Measurements from ENCODE around the gene NECTIN2. TPM values are rescaled to one million over a fixed set of nuclear protein-coding genes. Genes with fewer than 3 reads are reported as not detected.

The NECTIN2 gene
- total RNA-seq, 4 donors from 2014 or later = 58.6 to 129 (median 90.2) TPM

DNA sequence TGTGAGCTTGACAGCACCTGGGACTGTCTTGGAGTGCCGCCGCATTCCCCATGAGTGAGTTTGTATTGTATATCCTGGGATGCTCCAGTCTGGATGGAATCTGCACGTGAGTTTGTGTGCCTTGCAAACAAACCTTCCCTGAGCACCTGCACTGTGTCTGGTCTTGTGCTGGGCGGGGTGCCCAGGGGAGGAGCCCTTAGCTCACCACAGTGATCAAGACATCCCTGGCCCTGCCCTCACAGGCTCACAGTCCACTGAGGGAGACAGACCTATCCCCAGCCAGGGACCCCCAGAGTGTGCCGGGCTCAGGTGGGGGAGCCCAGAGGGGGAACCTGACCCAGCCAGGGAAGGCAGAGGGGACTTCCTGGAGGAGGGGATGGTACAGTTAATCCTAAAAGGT lies 38.9 kb upstream of the NECTIN2 start:
- TF ChIP-seq, protein P1, sequence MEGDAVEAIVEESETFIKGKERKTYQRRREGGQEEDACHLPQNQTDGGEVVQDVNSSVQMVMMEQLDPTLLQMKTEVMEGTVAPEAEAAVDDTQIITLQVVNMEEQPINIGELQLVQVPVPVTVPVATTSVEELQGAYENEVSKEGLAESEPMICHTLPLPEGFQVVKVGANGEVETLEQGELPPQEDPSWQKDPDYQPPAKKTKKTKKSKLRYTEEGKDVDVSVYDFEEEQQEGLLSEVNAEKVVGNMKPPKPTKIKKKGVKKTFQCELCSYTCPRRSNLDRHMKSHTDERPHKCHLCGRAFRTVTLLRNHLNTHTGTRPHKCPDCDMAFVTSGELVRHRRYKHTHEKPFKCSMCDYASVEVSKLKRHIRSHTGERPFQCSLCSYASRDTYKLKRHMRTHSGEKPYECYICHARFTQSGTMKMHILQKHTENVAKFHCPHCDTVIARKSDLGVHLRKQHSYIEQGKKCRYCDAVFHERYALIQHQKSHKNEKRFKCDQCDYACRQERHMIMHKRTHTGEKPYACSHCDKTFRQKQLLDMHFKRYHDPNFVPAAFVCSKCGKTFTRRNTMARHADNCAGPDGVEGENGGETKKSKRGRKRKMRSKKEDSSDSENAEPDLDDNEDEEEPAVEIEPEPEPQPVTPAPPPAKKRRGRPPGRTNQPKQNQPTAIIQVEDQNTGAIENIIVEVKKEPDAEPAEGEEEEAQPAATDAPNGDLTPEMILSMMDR (IDR thresholded peaks at IDR 0.05) = no peak
- no peak for DNase-seq (ENCODE audit: low spot score)

DNA sequence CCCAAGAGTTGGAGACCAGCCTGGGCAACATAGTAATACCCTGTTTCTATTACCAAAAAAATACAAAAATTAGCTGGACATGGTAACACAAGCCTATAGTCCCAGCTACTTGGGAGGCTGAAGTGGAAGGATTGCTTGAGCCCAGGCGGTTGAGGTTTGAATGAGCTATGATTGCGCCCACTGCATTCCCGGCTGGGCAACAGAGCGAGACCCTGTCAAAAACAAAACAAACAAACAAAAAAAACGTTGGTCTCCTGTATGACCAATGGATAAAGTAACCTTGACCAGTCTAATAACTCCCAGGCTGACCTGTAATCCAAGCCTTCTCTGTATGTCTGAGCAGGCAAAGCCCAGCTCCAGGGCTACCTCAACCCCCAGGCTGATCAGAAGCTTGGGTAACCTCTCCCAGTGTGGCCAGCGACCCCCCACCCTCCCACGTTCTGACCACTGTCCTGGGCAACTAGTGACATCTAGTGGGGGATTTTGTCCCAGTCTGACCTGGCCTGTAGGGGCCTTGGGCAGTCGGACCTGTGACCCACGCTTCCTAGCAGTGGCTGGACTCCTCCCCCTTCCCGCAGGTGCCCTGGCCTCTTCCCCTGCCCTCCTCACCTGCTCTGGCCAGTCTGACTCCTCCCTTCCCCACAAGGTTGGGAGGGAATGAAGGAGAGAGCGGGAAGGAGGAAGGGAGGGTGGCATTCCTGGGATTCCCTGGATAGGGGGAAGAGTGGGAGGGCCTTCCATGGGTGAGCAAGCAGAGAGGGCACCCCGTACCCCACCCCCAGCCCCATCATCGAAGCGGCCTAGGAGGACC lies 38.2 kb upstream of the NECTIN2 start:
- TF ChIP-seq, protein P1 (IDR thresholded peaks at IDR 0.05) = no peak
- DNase-seq (ENCODE audit: low spot score) (no peak), ATAC-seq (ENCODE audit: low FRiP score) (peak; percentile 66)

More for the DNA sequence above, 38.9 kb upstream of the NECTIN2 start:
- ATAC-seq (ENCODE audit: low FRiP score) = peak; percentile 19

DNA sequence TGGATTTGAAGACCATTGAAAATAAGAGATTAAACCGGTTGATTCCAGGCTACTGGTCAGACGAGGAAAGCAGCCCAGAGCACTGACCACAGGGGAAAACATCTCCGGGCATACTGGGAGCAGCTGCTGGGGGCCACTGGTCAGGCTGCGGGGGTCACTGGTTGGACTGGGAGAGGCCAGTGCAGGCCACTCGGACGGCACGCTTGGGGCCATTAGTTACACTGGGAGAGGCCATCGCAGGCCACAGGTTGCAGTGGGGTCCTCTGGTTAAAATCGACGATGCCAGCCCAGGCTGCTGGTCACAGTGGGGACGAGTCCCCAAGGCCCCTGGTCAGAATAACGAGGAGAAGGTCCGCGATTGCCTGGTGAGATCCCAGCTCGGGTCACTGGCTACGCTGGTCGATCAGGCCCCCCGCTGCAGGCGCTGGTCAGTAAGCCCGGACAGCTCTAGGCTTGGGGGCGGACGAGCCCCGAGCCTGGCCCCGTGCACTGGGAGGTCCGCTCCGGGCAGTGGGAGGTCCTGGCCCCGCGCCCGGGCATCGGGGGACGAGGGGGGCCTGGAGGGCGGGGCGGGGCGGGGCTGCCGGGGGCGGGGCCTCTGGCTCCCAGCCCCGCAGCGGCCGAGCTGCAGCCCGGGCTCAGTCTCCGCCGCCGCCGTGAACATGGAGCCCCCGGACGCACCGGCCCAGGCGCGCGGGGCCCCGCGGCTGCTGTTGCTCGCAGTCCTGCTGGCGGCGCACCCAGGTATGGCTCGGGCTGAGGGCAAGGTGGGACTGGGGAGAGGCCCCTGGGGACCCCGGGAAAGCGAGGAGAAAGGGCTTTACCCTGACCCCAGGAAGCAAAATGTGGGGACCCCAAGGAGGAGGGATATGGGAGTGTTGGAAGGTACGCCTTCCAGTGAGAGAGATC lies 37.4 kb upstream of the NECTIN2 start, which contains the start of gene BCAM:
BCAM (plus strand) TSS at position 641 of the 909 bp plus-strand sequence; CDS start at position 663, 22 bp downstream.
- peak; percentile 58 for DNase-seq (ENCODE audit: low spot score)
- TF ChIP-seq, protein P1 (IDR thresholded peaks at IDR 0.05) = no peak
- ATAC-seq (ENCODE audit: low FRiP score) = peak; percentile 91

DNA sequence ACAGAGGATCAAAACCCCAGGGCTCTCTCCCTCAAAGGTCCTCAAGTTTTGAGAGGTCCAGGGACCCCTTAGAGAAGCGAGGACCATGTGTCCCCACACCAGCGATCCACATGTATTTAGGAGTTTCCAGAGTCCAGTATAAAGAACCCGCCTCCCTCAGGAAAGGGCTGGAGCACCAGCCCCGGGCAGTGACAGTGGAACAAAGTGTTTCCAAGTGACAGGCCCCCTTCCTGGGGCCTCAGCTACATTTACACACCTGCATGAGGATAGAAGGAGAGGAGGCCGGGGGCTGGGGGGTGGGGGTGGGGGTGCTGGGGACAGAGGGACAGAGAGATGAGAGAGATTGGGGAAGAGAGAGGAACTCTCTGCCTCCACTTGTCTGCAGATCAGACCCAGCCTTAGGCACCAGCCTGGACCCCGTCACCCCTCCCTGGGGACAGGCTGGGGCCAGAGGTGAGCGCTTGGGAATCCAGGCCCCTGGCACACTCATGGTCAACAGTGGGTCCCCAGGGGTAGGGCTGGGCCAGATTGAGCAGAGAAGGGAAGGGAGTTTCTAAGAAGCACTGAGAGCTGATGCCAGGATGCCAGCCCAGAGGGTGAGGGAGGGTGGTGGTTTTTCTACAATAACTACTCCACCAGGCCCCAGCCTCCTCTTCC lies 36.4 kb upstream of the NECTIN2 start:
- no peak for ATAC-seq (ENCODE audit: low FRiP score)
- TF ChIP-seq, protein P1 (IDR thresholded peaks at IDR 0.05) = no peak
- DNase-seq (ENCODE audit: low spot score) = no peak

DNA sequence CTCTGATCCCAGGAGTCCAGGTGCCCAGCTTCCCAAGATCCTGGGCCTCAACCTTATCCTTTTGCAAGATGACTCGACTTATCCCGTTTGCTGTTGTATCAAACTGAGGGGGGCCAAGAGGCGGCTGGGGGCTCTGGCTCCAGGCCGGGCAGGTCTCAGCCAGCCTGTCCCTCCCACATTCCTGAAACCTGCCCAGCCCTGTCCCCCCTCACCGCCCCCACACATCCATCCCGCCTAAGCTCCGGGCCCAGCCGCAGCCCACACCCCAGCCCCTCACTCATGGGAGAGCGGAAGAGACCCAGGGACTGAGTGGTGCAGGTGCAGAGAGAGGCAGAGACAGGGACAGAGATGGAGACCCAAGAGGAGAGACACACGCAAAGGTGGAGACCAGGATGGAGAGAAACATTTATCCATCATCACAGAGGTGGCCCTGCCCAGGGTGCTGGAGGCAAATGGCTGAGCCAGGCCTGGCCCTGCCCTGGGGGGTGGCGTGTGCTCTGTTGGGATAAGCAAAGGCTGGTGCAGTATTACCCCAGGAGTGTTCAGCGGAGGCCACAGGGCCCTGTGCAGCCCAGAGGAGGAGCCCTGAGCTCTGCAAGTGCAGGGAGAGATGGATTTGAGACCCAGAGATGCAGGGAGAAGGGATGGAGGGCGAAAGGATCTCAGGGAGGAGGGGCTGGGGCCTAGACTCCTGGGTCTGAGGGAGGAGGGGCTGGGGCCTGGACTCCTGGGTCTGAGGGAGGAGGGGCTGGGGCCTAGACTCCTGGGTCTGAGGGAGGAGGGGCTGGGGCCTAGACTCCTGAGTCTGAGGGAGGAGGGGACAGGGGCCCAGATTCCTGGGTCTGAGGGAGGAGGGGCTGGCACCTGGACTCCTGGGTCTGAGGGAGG lies 35.6 kb upstream of the NECTIN2 start:
- TF ChIP-seq, protein P1 (IDR thresholded peaks at IDR 0.05) = no peak
- DNase-seq (ENCODE audit: low spot score) (no peak), ATAC-seq (ENCODE audit: low FRiP score) (no peak)

DNA sequence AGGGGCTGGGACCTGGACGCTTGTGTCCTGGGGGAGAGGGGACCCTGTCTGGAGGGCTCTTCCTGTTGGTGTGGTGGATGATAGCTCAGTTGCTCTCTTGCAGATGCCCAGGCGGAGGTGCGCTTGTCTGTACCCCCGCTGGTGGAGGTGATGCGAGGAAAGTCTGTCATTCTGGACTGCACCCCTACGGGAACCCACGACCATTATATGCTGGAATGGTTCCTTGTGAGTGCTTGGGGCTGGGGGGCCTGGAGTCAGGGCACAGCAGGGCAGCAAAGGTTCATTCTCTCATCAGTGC lies 35.0 kb upstream of the NECTIN2 start:
- TF ChIP-seq, protein P1 (IDR thresholded peaks at IDR 0.05) = no peak
- no peak for ATAC-seq (ENCODE audit: low FRiP score)
- DNase-seq (ENCODE audit: low spot score) = no peak

Data from omental fat pad (tissue), 4 donors.